ENCODE results near the gene C4A. TPM values are rescaled to one million over a fixed set of nuclear protein-coding genes. Genes with fewer than 3 reads are reported as not detected.
"Not testable (repeated sequence)": the region's sequence is repeated elsewhere in the genome, so short reads cannot be mapped to it uniquely, and the experiment has no call there.

Gene C4A
- total RNA-seq, 2 experiments from 2014 or later: 2.9 to 4.8 TPM

DNA sequence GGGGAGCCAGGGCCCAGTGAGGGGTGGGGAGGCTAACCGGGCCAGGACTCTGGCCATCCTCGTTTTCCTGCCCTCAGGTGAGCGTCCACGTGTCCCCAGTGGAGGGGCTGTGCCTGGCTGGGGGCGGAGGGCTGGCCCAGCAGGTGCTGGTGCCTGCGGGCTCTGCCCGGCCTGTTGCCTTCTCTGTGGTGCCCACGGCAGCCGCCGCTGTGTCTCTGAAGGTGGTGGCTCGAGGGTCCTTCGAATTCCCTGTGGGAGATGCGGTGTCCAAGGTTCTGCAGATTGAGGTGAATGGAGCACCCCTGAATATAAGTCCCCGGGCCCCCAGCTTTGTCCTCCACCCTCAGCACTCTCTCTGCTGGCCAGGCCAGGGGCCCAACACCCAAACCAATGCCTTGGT lies 12.6 kb downstream of the C4A start:
- H2AFZ ChIP-seq (ENCODE audit: low read length); DNase-seq (ENCODE audit: low spot score); POLR2A ChIA-PET; H4K20me1 ChIP-seq (ENCODE audit: insufficient read depth, low read length); H3K4me3 ChIP-seq (ENCODE audit: low read depth, low read length, poor library complexity, severe bottlenecking); H3K9me2 ChIP-seq (ENCODE audit: insufficient read depth, low read length); H3K36me3 ChIP-seq (ENCODE audit: insufficient read depth, low read length); H3K9me3 ChIP-seq (ENCODE audit: low read length); CTCF ChIA-PET (ENCODE audit: unreplicated experiment); H3K4me1 ChIP-seq (ENCODE audit: insufficient read depth, low read length, poor library complexity, severe bottlenecking); H3K4me2 ChIP-seq (ENCODE audit: low read length); H3K27ac ChIP-seq (ENCODE audit: low read depth, low read length, poor library complexity, severe bottlenecking); BruUV-seq (replicated peaks); H3K79me2 ChIP-seq (ENCODE audit: insufficient read depth, low read depth, low read length); intact Hi-C loops (cut with micrococcal nuclease; ENCODE audit: unreplicated experiment): not testable (repeated sequence)

DNA sequence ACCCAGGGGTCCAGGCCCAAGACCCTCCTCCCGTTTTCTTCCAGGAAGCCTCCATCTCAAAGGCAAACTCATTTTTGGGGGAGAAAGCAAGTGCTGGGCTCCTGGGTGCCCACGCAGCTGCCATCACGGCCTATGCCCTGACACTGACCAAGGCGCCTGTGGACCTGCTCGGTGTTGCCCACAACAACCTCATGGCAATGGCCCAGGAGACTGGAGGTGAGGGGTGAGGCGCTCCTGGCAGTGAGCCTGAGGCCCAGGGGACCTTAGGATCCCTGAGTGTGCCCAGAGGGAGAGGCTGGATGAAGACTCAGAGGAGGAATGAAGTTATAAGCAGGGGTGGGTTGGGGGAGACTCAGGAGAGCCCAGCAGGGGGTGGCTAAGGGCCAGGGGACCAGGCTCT lies 14.5 kb downstream of the C4A start:
- H3K9me2 ChIP-seq (ENCODE audit: insufficient read depth, low read length); H3K36me3 ChIP-seq (ENCODE audit: insufficient read depth, low read length); POLR2A ChIA-PET; H2AFZ ChIP-seq (ENCODE audit: low read length); H3K4me1 ChIP-seq (ENCODE audit: insufficient read depth, low read length, poor library complexity, severe bottlenecking); DNase-seq (ENCODE audit: low spot score); BruUV-seq (replicated peaks); H3K79me2 ChIP-seq (ENCODE audit: insufficient read depth, low read depth, low read length); H3K4me3 ChIP-seq (ENCODE audit: low read depth, low read length, poor library complexity, severe bottlenecking); H3K27ac ChIP-seq (ENCODE audit: low read depth, low read length, poor library complexity, severe bottlenecking); H3K4me2 ChIP-seq (ENCODE audit: low read length); CTCF ChIA-PET (ENCODE audit: unreplicated experiment); H4K20me1 ChIP-seq (ENCODE audit: insufficient read depth, low read length); H3K9me3 ChIP-seq (ENCODE audit: low read length); intact Hi-C loops (cut with micrococcal nuclease; ENCODE audit: unreplicated experiment): not testable (repeated sequence)

DNA sequence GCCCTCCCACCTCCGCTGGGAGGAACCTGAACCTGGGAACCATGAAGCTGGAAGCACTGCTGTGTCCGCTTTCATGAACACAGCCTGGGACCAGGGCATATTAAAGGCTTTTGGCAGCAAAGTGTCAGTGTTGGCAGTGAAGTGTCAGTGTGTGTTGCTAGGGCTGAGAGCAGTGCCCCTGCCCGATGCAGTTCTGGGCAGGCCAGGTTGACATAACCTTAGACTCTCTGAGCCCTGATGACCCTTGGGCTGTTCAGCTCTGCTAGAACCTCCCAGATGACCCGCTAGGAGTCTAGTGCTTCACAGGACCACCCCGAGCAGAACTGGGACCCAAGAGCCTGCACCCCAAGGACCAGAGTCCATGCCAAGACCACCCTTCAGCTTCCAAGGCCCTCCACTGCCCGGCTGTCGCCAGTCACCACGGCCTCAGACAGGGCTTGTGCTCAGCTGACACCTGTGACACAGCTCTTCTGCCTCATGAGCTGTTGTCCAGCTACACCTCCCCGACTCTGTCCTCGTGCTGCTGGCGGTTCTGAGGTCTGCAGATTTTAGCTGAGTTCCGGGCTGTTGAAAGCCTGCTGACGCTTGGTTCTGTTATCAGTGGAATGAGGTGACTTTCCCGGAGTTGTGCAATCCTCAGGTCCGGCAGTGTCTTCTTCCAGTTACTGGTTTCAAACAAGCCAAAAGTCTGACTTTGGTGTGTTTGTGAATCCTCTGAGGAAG lies 20.9 kb downstream of the C4A start:
- H3K27ac ChIP-seq (ENCODE audit: low read depth, low read length, poor library complexity, severe bottlenecking); H4K20me1 ChIP-seq (ENCODE audit: insufficient read depth, low read length); POLR2A ChIA-PET; H3K4me1 ChIP-seq (ENCODE audit: insufficient read depth, low read length, poor library complexity, severe bottlenecking); H3K9me3 ChIP-seq (ENCODE audit: low read length); intact Hi-C loops (cut with micrococcal nuclease; ENCODE audit: unreplicated experiment); BruUV-seq (replicated peaks); H3K9me2 ChIP-seq (ENCODE audit: insufficient read depth, low read length); H2AFZ ChIP-seq (ENCODE audit: low read length); H3K79me2 ChIP-seq (ENCODE audit: insufficient read depth, low read depth, low read length); H3K36me3 ChIP-seq (ENCODE audit: insufficient read depth, low read length); H3K4me3 ChIP-seq (ENCODE audit: low read depth, low read length, poor library complexity, severe bottlenecking); DNase-seq (ENCODE audit: low spot score); CTCF ChIA-PET (ENCODE audit: unreplicated experiment); H3K4me2 ChIP-seq (ENCODE audit: low read length): not testable (repeated sequence)

DNA sequence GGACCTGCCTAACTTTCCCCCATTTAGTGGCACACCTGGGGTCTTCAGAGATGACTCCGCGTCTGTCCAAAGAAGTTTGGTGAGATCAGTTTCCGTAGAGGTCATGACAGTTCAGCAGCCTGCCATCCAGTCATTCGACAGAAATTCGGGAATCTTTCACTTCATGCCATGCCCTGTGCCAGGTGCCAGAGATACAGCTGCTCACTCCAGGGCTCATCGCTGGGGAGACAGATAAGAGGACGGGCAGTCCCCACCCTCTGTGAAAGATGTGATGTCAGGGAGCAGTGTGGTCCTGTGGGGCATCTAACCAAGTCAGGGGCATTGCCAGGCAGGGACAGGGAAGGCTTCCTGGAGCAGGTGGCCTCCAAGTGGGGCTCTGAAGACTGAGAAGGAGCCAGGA lies 21.4 kb downstream of the C4A start:
- CTCF ChIA-PET (ENCODE audit: unreplicated experiment); H3K9me2 ChIP-seq (ENCODE audit: insufficient read depth, low read length); DNase-seq (ENCODE audit: low spot score); POLR2A ChIA-PET; H2AFZ ChIP-seq (ENCODE audit: low read length); H3K36me3 ChIP-seq (ENCODE audit: insufficient read depth, low read length); H3K9me3 ChIP-seq (ENCODE audit: low read length); H3K4me3 ChIP-seq (ENCODE audit: low read depth, low read length, poor library complexity, severe bottlenecking); intact Hi-C loops (cut with micrococcal nuclease; ENCODE audit: unreplicated experiment); H3K4me1 ChIP-seq (ENCODE audit: insufficient read depth, low read length, poor library complexity, severe bottlenecking); H3K79me2 ChIP-seq (ENCODE audit: insufficient read depth, low read depth, low read length); BruUV-seq (replicated peaks); H3K4me2 ChIP-seq (ENCODE audit: low read length); H4K20me1 ChIP-seq (ENCODE audit: insufficient read depth, low read length); H3K27ac ChIP-seq (ENCODE audit: low read depth, low read length, poor library complexity, severe bottlenecking): not testable (repeated sequence)

- H3K9me3 ChIP-seq (ENCODE audit: low read length); H3K27ac ChIP-seq (ENCODE audit: low read depth, low read length, poor library complexity, severe bottlenecking); H3K9me2 ChIP-seq (ENCODE audit: insufficient read depth, low read length); intact Hi-C loops (cut with micrococcal nuclease; ENCODE audit: unreplicated experiment); H4K20me1 ChIP-seq (ENCODE audit: insufficient read depth, low read length); H3K4me3 ChIP-seq (ENCODE audit: low read depth, low read length, poor library complexity, severe bottlenecking); H3K4me2 ChIP-seq (ENCODE audit: low read length); POLR2A ChIA-PET; CTCF ChIA-PET (ENCODE audit: unreplicated experiment); H3K4me1 ChIP-seq (ENCODE audit: insufficient read depth, low read length, poor library complexity, severe bottlenecking); H2AFZ ChIP-seq (ENCODE audit: low read length); DNase-seq (ENCODE audit: low spot score); BruUV-seq (replicated peaks); H3K36me3 ChIP-seq (ENCODE audit: insufficient read depth, low read length); H3K79me2 ChIP-seq (ENCODE audit: insufficient read depth, low read depth, low read length): not testable (repeated sequence)
Observed at GRCh38 chr6:32004393-32004792, 22.5 kb downstream of the C4A start.

GRCh38 chr6:32004864-32005537 lies 23.1 kb downstream of the C4A start:
- CTCF ChIA-PET (ENCODE audit: unreplicated experiment); H3K9me2 ChIP-seq (ENCODE audit: insufficient read depth, low read length); H4K20me1 ChIP-seq (ENCODE audit: insufficient read depth, low read length); H3K4me2 ChIP-seq (ENCODE audit: low read length); H3K27ac ChIP-seq (ENCODE audit: low read depth, low read length, poor library complexity, severe bottlenecking); H3K36me3 ChIP-seq (ENCODE audit: insufficient read depth, low read length); H3K9me3 ChIP-seq (ENCODE audit: low read length); H3K4me3 ChIP-seq (ENCODE audit: low read depth, low read length, poor library complexity, severe bottlenecking); BruUV-seq (replicated peaks); POLR2A ChIA-PET; intact Hi-C loops (cut with micrococcal nuclease; ENCODE audit: unreplicated experiment); H3K79me2 ChIP-seq (ENCODE audit: insufficient read depth, low read depth, low read length); H3K4me1 ChIP-seq (ENCODE audit: insufficient read depth, low read length, poor library complexity, severe bottlenecking); H2AFZ ChIP-seq (ENCODE audit: low read length); DNase-seq (ENCODE audit: low spot score): not testable (repeated sequence)
